Ovary (tissue), 3 donors: Measurements from ENCODE around the gene HABP2.

Experiments
- POLR2A ChIP-seq: fragments of 450-650 bp; IDR thresholded peaks from one replicate; pipeline ENCODE4 v1.6.1; 2017; ENCODE audit warnings: antibody characterized with exemption, mild to moderate bottlenecking, moderate library complexity
- TF ChIP-seq, protein P1 (sequence below), 3 donors: fragments of 450-650 bp in 2 of 3; fragments of 200-600 bp in 1 of 3; IDR thresholded peaks; one replicate each; pipeline versions ENCODE4 v1.5.1 to v1.8.0; 2016 to 2022; ENCODE audit warnings: antibody characterized with exemption in 3 of 3, mild to moderate bottlenecking in 1 of 3
- donor health status: DM: no; HTN: no; CAD: no.

DNA sequence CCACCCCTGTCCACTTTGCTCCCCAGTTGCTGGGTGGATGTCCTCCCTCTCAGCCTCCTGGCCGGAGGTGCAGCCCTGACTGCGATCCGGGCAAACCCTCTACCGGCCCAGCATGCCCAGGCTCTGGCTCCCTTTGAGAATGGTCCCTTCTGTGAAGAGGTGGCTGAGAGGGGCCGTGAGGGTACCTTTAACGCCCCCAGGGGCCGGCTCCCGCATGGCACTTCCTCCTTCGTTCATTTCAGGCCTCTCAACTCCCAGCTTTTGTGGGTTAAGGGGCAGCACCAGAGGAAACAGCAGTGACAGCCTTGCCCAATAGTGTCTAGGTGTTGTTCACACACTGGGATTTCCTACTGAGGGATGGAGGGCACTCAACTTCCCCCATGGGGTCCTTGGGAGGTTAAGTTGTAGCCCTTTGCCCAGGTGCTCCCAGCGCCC is 33.2 kb upstream of the HABP2 start:
- TF ChIP-seq, protein P1, sequence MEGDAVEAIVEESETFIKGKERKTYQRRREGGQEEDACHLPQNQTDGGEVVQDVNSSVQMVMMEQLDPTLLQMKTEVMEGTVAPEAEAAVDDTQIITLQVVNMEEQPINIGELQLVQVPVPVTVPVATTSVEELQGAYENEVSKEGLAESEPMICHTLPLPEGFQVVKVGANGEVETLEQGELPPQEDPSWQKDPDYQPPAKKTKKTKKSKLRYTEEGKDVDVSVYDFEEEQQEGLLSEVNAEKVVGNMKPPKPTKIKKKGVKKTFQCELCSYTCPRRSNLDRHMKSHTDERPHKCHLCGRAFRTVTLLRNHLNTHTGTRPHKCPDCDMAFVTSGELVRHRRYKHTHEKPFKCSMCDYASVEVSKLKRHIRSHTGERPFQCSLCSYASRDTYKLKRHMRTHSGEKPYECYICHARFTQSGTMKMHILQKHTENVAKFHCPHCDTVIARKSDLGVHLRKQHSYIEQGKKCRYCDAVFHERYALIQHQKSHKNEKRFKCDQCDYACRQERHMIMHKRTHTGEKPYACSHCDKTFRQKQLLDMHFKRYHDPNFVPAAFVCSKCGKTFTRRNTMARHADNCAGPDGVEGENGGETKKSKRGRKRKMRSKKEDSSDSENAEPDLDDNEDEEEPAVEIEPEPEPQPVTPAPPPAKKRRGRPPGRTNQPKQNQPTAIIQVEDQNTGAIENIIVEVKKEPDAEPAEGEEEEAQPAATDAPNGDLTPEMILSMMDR (IDR thresholded peaks at IDR 0.05): no peak
- TF ChIP-seq POLR2A: no peak
